Activated effector memory CD4-positive, alpha-beta T cell treated with Interleukin-2 at 50 U/mL for 16 hours (primary cell): ENCODE data around the gene EVC2.
"Not testable (repeated sequence)": the region's sequence is repeated elsewhere in the genome, so short reads cannot be mapped to it uniquely, and the experiment has no call there.

Experiments used
- DNase-seq: peaks from one replicate; pipeline ENCODE4 v3.0.0-alpha.2; 2020

Gene EVC2

DNA sequence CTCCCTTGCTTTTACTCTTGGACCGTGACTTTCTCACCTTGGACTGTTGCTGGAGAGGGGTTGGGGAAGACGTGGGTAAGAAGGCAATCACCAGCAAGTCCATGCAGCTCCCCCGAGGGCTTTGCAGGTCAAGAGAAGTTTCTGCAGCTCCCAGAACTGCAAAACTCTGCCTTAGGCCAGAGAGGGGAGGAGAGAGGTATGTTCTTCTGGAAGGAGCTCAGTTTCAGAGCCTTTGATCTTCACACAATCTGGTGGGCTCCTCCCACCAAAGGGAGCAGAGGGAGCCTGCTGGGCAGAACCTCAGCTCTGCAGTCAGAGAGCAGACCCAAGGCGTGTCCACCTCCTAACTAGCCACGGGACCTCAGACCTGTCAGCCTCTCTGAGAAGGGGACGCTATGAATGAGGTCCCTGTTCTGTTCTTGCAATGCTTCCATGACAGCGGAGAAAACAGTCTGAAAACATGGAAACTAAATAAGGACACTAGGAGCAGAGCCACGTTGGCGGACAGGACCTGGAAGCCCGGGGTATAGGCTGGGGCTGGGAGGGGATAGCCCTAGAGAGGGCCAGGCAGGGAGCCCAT is 92.8 kb downstream of the EVC2 start:
- DNase-seq: no peak

DNA sequence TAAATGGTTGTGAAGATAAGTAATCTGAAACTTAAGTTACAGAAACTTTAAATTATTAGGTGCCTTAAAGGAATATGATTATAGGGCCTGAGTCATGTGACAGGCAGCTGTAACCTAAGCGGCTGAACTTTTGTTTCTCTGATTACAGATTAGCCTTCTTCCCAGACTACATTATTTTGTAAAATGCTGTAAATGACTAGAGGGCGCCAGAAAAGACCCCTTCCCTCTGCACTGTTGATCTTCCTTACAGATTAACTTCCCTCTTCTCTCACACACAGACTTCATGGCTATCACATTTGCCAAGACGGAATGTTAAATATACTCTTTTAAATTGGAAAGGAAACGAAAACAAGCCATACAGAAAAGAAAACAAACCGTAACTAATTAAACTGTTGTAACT is 96.6 kb downstream of the EVC2 start:
- DNase-seq: no peak

DNA sequence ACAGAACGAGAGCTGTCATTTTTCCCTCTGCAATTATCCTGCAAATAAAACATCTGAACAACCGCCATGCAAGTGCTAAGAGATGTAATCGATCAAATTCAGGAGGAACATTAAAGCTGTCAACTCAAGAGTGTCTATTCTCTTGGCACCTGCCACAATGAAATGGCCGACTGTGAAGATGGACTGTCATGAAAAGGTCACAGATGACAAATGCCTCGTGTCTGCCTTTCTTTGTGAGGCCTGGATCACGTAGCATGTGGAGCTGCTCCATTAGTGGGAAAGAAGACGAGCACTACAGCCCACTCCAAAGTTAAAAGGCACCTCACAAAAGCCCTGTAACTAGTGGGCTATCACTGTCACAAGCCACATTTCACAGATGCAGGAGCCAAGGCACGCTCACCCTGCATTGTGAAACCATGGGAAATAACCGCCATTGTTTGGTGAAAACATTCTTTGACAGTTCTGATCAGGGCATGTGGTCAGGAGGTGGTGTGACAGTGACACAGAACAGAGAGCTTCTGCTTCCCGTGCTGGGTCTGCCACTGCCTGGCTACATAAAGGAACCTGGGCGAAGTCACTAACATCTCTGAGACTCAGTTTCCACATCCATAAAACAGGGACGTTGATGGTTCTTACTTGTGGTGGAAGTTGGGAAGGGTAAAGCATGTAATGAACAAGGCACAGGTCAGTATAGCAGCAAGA is 98.9 kb downstream of the EVC2 start:
- no peak for DNase-seq

DNA sequence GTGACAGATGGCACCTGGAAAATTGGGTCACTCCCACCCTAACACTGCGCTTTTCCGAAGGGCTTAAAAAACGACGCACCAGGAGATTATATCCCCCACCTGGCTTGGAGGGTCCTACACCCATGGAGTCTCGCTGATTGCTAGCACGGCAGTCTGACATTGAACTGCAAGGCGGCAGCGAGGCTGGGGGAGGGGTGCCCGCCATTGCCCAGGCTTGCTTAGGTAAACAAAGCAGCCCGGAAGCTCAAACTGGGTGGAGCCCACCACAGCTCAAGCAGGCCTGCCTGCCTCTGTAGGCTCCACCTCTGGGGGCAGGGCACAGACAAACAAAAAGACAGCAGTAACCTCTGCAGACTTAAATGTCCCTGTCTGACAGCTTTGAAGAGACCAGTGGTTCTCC is 114.5 kb downstream of the EVC2 start:
- not testable (repeated sequence) for DNase-seq

DNA sequence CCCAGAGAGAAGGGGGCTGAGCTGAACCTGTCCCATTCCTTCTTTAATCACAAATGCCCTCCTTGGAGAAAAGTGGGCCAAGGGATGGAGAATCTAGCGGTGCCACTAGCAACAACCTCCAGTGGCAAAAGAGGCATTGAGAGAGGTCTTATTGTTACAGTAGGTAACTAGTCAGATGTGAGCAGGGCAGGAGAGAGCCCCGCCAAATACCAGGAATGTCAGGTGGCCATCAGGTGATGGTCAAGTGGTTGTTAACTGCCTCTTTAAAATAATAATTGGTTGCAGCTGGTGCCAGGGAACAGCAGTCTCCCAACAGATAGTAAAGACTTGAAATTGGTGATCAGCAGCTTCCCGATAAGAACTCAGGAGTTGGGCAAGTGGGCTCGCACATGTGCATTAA is 116.1 kb downstream of the EVC2 start:
- no peak for DNase-seq

DNA sequence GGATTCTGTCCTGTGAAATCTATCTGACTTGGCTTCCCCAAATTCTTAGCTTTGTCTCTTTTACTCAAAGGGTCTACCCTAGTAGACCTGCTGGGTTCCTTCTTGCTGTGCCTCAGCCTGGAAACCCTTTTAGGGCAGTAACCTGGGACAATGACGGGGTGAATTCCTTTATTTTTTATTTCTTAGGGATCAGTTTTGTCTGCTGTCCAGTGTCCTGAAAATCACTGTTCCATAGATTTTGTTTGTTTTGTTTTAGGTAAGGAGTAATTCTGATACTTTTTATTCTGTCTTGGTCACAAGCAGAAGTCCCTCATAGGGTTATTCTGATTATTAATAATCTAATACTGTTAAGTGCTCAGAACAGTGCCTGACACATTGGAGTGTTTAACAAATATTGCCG is 118.9 kb downstream of the EVC2 start:
- no peak for DNase-seq

DNA sequence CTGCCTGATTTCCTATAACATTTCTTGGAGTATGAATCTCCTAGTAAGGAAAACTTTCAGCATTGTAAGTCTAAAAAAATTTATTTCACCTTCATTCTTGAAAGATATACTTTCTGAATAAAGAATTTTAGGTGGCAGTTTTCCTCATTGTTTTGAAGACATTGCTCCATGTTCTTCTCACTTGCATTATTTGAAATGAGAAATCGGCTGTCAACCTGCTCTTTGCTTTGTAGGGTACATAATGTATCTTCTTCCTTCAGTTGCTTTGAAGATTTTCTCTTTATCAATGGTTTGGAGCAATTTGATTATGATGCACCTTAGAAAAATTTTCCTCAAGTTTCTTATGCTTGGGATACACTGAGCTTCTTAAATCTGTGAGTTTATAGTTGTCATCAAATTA is 120.3 kb downstream of the EVC2 start:
- DNase-seq: no peak

DNA sequence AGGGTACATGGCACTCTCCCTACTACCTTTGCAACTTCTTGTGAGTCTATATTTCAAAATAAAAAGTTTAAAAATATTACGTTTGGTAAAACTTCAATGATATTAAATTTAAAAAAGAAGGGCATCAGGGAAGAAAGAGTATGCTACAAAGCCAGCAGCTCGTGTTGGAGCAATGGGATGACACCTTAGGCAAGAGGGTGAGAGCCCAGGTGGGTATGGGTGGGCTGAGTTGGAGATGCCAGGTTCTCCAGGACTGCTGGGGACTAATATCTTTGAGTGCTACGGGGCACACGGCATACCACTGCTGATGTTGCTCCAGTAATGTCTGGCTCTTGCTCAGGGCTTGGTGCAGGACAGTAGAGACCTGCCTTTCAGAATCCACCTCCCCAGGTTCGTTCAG is 132.4 kb downstream of the EVC2 start:
- DNase-seq: no peak

DNA sequence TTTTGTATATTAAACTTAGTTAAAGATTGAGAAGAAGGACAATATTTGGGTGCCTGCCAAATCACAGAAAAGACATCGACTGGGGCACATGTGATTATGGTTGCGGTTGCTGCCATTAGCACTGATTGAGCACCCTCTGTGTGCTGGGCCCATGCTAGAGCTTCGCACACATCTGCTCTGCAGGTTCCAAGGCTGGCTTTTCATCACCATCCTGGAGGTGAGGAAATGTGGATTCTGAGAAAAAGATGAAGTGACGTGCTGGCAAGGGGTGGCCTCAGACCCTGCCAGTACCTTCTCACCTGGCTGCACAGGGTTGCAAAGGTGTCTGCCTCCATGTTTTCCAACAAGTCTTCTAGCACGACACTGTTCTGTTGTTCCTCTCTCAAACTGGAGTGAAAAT is 134.0 kb downstream of the EVC2 start:
- DNase-seq: no peak

DNA sequence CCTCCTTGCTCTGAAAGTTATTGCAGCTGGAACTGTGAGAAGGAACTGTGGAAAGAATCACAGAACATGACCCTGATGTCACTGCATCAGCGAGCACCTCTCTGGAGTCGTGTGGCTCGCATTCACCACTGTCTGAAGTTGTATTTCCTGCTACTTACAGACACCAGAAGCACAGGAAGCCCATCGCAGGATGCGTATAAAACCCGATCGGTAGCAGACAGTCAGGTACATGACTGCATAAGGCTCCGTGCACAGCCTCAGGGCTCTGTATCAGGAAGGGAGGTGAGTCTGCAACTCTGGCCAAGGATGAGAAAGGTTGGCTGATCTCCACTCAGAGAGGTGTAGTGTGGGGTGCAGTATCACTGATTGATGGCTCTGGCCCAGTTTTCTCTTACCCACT is 134.4 kb downstream of the EVC2 start:
- DNase-seq: no peak

DNA sequence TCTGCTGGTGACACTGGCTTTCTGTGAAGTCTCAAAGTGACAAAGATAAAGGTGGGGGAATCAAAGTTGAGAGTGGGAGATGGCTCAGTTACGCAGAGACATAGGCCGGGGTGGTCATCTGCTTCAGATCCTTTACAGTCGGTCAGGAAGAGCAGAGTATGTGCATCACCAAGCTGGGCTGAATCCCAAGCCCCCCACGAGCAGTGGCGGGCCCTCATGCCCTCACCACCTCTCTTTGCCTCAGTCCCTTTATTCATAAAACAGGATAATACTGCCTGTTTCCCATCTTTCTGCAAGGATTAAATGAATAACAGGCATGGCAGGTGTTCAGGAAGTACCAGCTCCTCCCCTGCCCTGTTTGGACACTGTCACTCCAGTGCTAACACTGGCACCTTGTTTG is 135.6 kb downstream of the EVC2 start:
- no peak for DNase-seq

DNA sequence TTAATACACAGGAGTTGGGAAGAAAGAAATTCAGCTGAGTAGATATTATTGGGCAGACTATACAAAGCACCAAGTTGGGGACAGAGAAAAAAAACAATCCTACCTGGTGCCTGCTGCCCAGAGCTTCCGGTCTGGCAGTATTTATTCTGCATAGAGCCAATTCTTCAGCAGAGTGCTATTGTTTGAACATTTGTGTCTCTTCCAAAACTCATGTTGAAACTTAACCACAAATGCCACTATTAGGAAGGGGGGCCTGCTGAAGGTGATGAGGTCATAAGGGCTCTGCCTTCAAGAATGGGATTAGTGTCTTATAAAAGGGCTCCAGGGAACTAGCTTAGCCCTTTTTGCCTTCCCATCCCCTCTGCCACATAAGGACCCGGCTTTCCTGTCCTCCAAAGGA is 136.2 kb downstream of the EVC2 start:
- no peak for DNase-seq

DNA sequence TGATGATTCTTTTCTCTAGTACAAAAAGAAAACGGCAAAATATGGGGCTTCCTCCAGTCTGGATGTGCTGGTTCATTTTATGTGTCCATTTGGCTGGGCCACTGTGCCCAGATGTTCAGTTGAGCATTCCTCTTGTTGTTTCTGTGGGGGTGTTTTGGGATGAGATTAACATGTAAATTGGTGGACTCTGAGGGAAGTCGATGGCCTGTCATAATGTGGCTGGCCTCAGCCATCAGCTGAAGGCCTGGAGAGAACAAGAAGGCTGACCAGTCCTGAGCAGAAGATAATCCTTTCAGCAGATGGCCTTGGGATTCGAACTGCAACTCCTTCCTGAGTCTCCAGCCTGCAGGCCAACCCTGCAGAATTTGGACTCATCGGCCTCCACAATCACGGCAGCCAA is 136.7 kb downstream of the EVC2 start:
- no peak for DNase-seq

DNA sequence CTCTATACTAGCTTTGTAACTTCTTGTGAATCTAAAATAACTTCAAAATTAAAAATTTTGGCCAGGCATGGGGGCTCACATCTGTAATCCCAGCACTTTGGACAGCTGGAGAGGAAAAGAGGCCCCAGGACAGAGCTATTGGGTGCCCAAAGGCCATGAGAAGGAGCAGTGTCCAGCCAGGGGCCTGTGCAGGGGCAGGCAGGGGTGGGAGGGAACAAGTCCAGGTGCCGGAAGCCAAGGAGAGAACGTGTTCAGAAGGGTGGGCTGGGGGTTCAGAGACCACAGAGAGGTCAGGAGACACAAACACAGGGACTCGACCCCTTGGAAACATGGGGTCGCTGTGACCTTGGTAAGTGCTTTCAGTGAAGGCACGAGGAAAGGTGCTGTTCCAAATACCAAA is 138.9 kb downstream of the EVC2 start:
- DNase-seq: no peak

DNA sequence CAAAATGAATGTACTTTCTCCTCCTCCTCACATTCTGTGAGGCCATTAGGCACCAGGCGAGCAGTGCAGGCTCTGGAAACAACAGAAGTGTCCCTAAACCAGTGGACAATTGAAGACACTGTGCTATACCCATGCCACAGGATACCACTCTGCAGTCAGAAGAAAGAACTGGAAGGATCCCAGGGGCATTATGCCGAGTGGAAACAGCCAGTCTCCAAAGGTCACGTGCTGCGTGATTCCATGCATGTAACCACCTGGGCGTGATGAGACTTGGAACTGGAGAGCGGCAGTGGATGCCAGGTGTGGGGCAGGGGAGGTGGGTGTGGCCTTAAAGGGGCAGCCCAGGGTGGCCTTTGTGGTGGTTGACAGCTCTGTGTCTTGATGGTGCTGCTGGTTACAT is 139.4 kb downstream of the EVC2 start:
- no peak for DNase-seq

DNA sequence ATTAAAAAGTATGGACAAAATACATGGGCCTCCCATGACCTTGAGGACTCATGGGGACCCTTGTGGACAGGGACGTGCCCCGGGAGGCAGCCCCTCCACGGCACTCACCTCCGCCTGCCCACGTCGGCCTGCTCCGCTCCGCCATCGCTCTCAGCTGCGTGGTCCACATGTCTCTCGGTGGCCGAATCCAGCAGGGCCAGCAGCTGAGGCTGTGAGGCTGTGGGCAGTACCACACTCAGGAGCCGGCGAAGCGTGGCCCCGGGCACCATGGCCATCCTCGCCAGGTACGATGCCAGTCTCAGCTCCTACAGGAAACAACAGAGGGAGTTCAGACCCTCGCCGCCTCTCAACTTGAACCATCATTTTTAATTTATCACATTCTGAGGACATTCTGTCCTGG is 140.0 kb downstream of the EVC2 start:
- DNase-seq: no peak

DNA sequence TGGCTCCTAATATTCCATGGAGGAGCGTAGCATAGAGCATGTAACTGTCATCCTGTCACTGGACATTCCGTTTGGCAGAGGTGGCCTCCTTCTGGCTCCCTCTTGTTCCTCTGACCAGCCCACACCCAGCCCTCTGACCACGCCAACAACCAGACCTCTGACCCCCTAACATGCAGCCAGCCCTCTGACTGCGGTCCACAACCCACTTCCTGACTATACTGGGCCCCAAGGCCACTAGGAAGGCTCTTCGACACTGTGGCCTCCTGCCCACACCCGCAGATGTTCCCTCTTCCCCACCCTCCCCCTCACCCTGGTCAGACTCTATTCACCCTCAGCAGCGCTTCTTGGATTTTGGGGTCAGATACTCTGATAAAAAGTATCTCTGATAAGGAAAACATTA is 141.4 kb downstream of the EVC2 start:
- DNase-seq: no peak

DNA sequence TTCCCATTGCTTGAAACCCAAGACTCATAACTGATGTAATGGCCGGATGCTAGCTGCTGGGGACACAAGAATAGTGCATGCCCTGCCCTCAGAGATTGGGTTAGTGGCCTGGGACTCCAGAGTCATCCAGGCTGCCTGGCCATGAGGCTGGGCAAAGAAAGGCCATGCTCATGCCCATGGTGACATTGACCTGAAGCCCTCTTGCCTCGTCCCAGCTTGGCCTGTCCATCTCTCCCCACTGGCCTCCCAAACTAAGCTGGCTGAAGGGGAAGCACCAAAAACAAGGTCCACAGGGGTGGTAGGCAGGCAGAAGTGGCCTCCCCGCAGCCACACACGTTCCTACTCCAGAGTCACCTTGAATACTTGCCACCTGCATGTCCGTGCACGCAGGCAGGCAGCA is 141.8 kb downstream of the EVC2 start:
- no peak for DNase-seq

DNA sequence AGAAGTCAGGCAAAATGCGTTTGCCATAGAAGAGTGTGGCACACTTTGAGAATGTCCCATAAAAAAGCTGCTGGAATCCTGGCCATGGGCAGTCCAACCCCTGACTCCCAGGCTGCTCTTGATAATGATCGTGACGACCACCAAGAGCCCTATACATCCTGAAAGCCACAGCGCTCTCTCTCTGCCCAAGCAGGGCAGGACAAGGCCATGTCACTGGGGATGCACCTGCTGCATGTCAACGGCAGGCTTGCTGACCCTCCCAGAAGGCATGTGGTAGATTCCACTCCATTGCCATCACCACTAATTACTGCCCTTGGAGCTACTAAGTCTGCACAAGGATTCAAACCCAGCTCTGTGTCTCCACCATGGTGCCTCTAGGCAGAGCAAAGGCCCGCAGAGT is 144.5 kb downstream of the EVC2 start:
- DNase-seq: no peak

DNA sequence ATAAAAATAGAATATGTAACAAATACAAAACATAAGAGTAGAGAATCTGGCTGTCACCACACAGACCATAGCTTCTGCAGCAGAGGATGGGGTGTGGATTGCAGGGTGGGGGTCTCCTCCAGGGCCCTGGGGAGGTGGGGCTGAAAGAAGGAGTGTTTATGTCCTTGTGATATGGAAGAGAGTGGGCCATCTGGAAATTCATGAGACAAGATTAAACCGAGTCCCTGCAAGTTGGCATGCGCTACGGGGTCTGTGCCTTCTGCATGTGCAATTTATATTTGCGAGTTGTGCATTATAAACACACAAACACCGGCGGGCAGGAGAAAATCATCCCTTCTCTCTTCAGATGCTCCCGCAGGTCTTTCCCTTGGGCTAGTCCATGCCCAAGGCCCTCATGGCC is 145.9 kb downstream of the EVC2 start:
- no peak for DNase-seq

DNA sequence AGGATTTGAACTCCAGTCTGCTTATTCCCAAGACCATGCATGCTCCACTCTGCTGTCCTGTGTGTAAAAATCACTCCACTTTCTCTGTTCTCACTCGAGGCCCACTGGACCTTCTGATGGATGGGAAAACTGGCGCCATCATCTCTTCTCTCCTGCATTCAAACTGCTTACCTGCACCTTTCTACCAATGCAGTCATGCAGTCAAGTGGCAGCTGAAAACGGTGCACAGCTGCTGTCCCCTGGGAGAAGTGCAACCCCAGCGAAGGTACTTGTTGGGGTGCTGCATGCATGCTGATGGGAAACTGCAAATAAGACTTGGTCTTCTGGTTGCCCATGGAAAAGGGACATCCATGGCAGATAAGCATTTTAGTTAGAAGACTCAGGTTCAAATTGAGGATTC is 147.1 kb downstream of the EVC2 start:
- no peak for DNase-seq

DNA sequence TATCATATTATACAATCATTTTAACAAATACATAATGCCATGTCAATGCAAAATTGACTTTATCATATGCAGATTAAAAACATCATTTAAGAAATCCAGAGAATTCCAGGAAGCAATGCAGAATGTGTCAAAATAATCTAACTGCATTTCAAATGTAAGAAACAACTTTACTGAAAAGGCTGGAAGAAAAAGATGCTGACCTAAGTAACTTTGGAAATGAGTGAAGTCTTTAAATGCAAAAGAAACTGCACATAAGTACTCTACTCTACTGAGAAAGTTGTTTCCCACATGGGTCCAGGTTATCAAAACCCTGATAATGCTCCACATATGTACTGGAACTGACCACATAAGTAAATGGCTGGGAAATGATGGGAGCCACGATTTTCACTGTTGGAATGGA is 149.9 kb downstream of the EVC2 start:
- no peak for DNase-seq

DNA sequence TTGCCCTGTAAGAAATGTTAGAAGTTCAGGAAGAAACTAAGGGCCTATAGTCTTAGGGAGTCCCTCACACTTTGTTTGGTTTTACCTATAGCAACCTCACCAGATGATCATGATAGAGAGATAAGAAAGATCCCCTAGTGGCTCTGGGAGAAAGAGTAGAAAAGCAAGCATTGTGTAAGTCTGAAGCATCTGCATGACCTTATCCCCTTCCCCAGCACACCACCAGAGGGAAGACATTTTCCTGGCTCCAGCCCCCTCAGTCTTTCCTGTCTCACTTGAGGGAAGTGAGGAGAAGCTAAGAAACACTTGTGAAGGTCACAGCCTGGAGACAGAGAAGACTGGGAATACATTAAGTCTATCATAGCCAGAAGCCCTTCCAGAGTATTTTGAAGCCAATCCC is 154.0 kb downstream of the EVC2 start:
- DNase-seq: no peak

DNA sequence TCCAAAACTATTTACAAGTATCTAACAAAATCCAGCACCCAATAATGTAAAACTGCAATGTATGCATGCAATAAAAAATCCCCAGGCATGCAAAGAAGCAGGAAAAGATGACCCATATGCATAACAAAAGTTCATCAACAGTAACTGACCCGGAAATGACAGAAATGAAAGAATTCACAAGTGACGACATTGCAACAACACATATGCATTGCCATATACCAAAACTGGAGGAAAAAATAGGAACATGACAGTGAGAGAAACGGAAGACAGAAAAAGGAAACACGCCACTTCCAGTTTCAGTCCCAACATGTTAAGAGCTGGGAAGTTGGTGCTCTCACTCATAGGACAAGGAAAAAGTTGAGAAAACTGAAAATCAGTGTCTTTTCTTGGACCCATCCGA is 154.6 kb downstream of the EVC2 start:
- DNase-seq: no peak

DNA sequence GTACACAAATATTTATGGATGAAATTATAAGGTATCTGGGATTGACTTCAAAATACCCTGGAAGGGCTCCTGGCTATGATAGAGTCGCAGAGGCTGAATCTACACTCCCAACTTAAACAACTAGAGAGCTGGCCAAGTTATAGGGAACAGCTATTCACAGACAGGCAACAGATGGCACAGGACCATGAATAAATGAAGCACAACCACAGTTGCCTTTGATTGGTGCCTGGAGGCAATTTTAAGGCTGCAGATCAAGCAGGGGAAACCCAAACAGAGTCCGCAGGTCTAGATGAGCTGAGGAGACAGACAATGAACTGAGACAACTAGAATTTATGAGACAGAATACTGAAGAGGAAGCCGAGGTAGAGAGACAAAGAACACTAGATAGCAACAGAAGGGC is 155.9 kb downstream of the EVC2 start:
- DNase-seq: no peak
